ENCODE data around the gene AFDN. TPM values are rescaled to one million over a fixed set of nuclear protein-coding genes. Genes with fewer than 3 reads are reported as not detected.

The AFDN gene
- total RNA-seq, 2 experiments from 2014 or later = 39.0 to 39.3 TPM

DNA sequence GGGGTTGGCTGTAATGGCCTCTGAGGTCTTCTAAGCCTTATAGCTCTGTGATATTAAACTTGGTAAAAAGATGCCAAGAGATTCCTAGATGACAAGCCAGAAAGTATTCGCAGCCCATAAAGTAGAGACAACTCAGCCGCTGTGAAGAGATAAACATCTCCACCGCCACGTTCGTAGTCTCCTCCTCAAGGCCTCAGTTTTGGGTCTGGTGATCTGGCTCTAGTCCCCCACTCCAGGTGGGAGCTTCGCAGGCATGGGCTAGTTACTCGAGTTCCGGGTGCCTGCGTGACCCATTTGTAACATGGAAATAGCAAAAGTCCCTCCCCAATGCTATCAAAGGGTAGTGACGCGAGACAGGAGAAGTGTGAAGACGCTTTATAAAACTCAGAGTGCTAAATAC, 28.3 kb upstream of the AFDN start:
- Mint-ChIP-seq H3K4me3 (no peak overlapping the region), H3K36me3 (no peaks in the 10 kb centered on the region), H3K27ac (no peak overlapping the region), H3K9me3 (no peaks in the 10 kb centered on the region), H3K4me1 (ENCODE audit: low read depth) (peaks cover 10% of the 10 kb centered on the region), H3K27me3 (peaks cover 65% of the 10 kb centered on the region)
- ChIA-PET POLR2A (no interaction called here), CTCF (no interaction called here)
- DNase-seq = no peak
- intact Hi-C loops (cut with micrococcal nuclease) = no loop called here

GRCh38 chr6:167799033-167799821, 27.5 kb upstream of the AFDN start:
- peaks cover 10% of the 10 kb centered on the region for H3K4me1 Mint-ChIP-seq (ENCODE audit: low read depth)
- CTCF ChIA-PET = no interaction called here
- POLR2A ChIA-PET = no interaction called here
- peaks cover 60% of the 10 kb centered on the region for H3K27me3 Mint-ChIP-seq
- no peak overlapping the region for H3K4me3 Mint-ChIP-seq
- intact Hi-C loops (cut with micrococcal nuclease) = no loop called here
- no peak overlapping the region for H3K27ac Mint-ChIP-seq
- no peaks in the 10 kb centered on the region for H3K9me3 Mint-ChIP-seq
- H3K36me3 Mint-ChIP-seq = no peaks in the 10 kb centered on the region
- no peak for DNase-seq

- ChIA-PET POLR2A (no interaction called here), CTCF (interaction anchor here (0.5 kb wide), 1 partner anchor 88 kb away, joined by 3 read pairs; no protein-coding TSS in a partner anchor)
- intact Hi-C loops (cut with micrococcal nuclease) = no loop called here
- no peak for DNase-seq
- Mint-ChIP-seq H3K27me3 (peaks cover 55% of the 10 kb centered on the region), H3K36me3 (no peaks in the 10 kb centered on the region), H3K4me3 (no peak overlapping the region), H3K4me1 (ENCODE audit: low read depth) (peaks cover 8% of the 10 kb centered on the region), H3K27ac (no peak overlapping the region), H3K9me3 (no peaks in the 10 kb centered on the region)
Measured at GRCh38 chr6:167800549-167800948, 26.2 kb upstream of the AFDN start.

DNA sequence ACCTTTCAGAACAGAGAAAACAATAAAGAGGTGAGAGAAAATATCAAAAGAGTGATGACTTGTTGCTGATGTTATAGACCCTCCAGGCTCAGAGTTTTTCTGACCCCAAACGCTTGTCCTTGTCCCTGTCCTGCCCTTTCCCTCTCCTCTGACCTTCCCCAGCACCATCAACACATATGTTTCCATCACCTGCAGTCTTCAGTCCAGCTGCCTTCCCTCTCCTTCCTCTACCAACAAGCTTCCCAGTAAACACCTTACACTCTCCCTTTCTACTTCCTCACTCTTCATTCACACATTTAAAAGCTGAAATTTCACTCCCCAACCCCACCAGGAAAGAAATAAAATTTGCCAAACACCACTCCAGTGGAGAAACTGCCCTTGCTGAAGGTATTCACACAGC, 25.4 kb upstream of the AFDN start:
- ChIA-PET POLR2A (no interaction called here), CTCF (no interaction called here)
- H3K4me3 Mint-ChIP-seq = no peak overlapping the region
- H3K36me3 Mint-ChIP-seq = no peaks in the 10 kb centered on the region
- no peaks in the 10 kb centered on the region for H3K9me3 Mint-ChIP-seq
- intact Hi-C loops (cut with micrococcal nuclease) = no loop called here
- H3K27ac Mint-ChIP-seq = no peak overlapping the region
- peaks cover 51% of the 10 kb centered on the region for H3K27me3 Mint-ChIP-seq
- DNase-seq = no peak
- H3K4me1 Mint-ChIP-seq (ENCODE audit: low read depth) = peaks cover 7% of the 10 kb centered on the region

DNA sequence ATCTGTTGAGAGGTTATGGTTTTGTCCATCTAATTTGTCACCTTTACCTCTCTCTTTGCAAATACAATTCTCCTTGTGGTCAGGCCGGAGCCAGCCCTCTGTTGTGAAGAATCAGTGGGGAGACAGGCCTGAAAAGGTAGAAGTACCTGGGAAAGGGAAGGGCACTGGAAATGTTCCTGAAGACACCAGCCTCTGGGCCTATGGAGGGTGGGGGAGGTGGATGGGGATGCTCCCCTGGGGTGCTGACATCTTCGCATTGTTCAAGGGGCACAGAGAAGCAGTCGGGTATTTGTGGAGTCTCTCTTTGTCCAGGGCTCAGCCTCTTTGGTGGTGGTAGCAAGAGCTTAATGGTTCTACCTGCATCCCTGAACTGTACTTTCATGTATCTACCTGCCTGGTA, 24.4 kb upstream of the AFDN start:
- Mint-ChIP-seq H3K27me3 (peaks cover 47% of the 10 kb centered on the region), H3K4me1 (ENCODE audit: low read depth) (peaks cover 3% of the 10 kb centered on the region), H3K27ac (no peak overlapping the region), H3K9me3 (no peaks in the 10 kb centered on the region), H3K4me3 (no peak overlapping the region), H3K36me3 (no peaks in the 10 kb centered on the region)
- CTCF ChIA-PET = no interaction called here
- intact Hi-C loops (cut with micrococcal nuclease) = no loop called here
- DNase-seq = no peak
- POLR2A ChIA-PET = no interaction called here

DNA sequence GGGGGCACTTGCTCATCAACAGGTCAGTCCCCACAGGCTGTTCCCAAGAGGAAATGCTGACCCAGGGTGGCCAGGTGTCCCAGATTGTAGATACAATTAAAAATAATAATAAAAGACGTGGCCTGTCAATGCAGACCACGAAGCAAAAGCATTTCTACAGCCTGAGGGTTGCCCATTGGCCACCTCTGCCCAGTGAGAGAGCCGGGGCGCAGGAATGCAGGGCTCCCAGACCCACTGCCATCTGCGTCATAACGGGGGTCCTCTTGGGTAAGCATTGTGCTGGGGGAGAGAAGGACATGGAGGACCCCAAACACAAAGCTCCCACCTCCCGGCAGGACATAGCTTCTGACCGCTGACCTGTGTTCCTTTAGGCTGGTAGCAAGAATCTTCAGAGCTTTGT, 22.9 kb upstream of the AFDN start:
- intact Hi-C loops (cut with micrococcal nuclease) = no loop called here
- H3K4me1 Mint-ChIP-seq (ENCODE audit: low read depth) = peaks cover 1% of the 10 kb centered on the region
- H3K36me3 Mint-ChIP-seq = no peaks in the 10 kb centered on the region
- H3K9me3 Mint-ChIP-seq = no peaks in the 10 kb centered on the region
- no peak overlapping the region for H3K4me3 Mint-ChIP-seq
- DNase-seq = no peak
- CTCF ChIA-PET = interaction anchor here (1.1 kb wide), 1 partner anchor 76 kb away, joined by 3 read pairs; no protein-coding TSS in a partner anchor
- POLR2A ChIA-PET = no interaction called here
- peaks cover 39% of the 10 kb centered on the region for H3K27me3 Mint-ChIP-seq
- H3K27ac Mint-ChIP-seq = no peak overlapping the region

DNA sequence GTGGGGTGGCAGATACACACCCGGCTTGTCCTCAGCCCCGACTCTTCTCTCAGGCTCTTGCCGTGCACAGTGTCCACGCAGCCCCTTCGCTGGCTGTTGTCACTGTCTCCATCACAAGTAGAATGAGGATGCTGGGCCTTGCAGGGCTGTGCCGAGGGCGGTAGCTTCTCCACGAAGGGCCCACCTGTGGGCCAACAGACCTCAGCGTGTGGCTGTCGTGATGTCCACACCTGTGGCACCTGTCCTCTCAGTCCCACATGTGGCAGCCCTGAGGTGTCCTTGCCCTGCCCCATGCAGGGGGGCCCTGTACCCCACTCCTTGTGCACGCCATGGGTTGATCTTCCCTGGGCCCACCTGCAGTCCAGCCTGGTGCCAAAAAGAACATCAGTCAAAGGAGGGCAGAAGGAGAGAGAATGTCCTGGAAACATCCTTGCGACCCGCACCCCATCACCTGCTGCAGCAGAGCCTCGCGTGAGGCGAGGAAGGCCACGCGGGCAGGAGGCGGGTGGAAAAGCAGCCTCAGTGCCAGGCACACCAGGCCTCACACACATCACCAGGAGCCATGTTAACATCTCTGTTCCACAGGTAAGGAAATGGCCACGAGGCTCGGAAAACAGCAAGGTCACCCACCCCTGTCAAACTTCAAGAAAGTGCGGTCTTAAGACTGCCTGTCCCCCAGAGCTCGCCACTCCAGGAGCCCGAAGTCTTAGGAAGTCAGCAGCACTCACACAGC, 22.3 kb upstream of the AFDN start:
- Mint-ChIP-seq H3K4me1 (ENCODE audit: low read depth) (peaks cover 1% of the 10 kb centered on the region), H3K4me3 (no peak overlapping the region), H3K36me3 (no peaks in the 10 kb centered on the region), H3K27me3 (peaks cover 39% of the 10 kb centered on the region), H3K27ac (no peak overlapping the region), H3K9me3 (no peaks in the 10 kb centered on the region)
- no peak for DNase-seq
- intact Hi-C loops (cut with micrococcal nuclease) = no loop called here
- ChIA-PET CTCF (interaction anchor here (1.1 kb wide), 1 partner anchor 75 kb away, joined by 3 read pairs; no protein-coding TSS in a partner anchor), POLR2A (no interaction called here)

DNA sequence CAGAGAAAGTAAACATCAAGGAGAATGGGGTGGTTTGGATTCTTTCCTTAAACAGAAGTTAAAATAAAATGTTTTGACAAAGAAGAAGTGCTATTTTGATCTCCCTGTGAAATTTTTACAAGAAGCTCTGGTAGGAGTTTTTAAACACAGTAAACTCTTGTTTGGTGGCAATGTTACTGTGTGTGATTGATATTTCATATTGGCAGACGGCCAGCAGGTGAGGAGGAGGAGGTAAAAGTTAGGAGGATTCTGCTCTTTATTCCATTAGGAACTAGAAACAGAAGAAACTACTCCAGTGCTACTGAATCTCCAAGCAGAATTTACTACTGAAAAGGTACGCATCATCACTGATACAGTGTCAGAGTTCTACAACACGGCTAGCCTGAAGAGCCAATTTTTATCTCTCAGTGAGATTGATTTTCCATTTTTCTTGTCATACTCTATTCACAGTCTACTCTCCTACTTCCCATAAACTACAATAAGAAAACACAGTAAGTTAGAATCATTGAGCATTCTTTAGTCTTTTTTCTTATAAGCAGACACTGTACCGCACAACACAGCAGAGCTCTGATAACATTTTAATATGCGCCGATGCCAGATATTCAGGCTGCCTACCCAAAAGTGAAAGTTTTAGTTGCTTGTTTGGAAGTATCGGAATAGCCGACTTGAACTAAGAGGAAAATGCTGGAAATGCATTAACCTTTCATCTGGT, 21.2 kb upstream of the AFDN start:
- no peak overlapping the region for H3K27ac Mint-ChIP-seq
- H3K36me3 Mint-ChIP-seq = no peaks in the 10 kb centered on the region
- H3K4me3 Mint-ChIP-seq = no peak overlapping the region
- ChIA-PET POLR2A (no interaction called here), CTCF (no interaction called here)
- peaks cover 36% of the 10 kb centered on the region for H3K27me3 Mint-ChIP-seq
- H3K4me1 Mint-ChIP-seq (ENCODE audit: low read depth) = peaks cover 1% of the 10 kb centered on the region
- no peak for DNase-seq
- no peaks in the 10 kb centered on the region for H3K9me3 Mint-ChIP-seq
- intact Hi-C loops (cut with micrococcal nuclease) = no loop called here

DNA sequence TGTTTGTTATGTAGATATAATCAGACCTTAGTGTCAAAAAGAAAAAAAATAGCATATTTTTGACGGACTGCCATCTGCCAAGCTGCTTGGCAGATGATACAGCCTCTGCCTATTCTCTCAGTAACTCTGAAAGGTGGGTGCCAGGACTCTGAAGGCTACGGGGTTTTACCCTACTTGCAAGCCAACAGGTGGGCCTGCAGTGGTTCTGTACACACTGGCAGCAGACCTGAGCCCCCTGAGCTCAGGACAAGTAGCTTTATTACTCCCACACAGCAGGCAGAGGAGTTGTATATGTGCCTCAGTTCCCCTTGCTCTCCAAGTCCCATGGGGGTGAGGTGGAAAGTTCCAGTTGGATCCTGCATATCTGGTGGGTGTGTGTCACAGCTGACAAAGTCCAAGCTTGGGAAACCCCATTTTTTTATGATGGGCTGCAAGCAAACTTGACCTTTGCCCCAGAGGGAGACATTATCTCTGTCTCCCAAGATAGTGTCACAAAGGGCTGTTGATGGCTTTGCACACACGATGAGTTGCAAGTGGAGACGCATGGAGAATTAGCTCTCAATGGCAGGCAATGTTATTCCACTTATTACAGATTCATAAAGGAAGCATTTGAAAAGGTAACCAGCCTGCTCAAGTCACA, 20.5 kb upstream of the AFDN start:
- no peaks in the 10 kb centered on the region for H3K36me3 Mint-ChIP-seq
- H3K27me3 Mint-ChIP-seq = peaks cover 39% of the 10 kb centered on the region
- CTCF ChIA-PET = no interaction called here
- DNase-seq = no peak
- POLR2A ChIA-PET = no interaction called here
- no peak overlapping the region for H3K27ac Mint-ChIP-seq
- H3K4me1 Mint-ChIP-seq (ENCODE audit: low read depth) = peaks cover 1% of the 10 kb centered on the region
- H3K9me3 Mint-ChIP-seq = no peaks in the 10 kb centered on the region
- intact Hi-C loops (cut with micrococcal nuclease) = no loop called here
- H3K4me3 Mint-ChIP-seq = no peak overlapping the region

DNA sequence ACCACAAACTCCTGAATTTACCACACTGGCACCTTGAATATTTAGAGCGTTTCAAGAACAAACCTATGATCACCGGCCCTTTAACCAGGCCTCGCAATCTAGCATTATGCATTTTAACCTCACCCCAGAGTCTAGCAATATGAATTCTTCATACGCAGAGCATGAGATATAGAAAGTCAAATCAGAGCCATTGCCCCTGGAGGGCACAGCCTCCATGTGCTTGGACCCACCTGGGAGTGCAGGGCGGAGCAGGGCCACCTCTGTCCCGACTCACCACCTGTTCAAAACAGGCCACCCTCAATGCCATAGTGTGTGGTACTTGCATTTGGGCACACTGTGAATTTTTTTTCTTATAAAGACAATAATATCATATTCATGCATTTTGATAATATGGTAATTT, 19.5 kb upstream of the AFDN start:
- no peaks in the 10 kb centered on the region for H3K36me3 Mint-ChIP-seq
- no peak overlapping the region for H3K4me3 Mint-ChIP-seq
- intact Hi-C loops (cut with micrococcal nuclease) = no loop called here
- H3K27me3 Mint-ChIP-seq = peaks cover 37% of the 10 kb centered on the region
- H3K4me1 Mint-ChIP-seq (ENCODE audit: low read depth) = peaks cover 1% of the 10 kb centered on the region
- no peak for DNase-seq
- POLR2A ChIA-PET = no interaction called here
- no peak overlapping the region for H3K27ac Mint-ChIP-seq
- H3K9me3 Mint-ChIP-seq = no peaks in the 10 kb centered on the region
- CTCF ChIA-PET = no interaction called here

DNA sequence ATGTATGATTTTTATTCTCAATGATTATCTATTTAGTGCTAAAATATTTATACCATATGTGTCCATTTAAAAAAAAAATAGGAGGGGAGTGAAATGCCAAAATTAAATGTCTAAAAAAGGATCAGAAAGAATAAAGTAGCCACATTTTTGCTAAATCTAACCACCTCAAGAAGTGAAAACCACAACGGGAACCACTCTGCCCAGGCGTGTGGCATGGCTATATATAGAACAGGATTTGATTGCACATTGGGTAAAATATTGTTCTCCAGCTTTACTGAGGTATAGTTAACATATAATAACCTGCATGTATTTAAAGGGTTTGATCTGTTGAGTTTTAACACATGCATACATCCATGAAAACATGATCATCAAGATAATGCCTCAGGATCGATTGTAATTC, 19.0 kb upstream of the AFDN start:
- no peak for DNase-seq
- H3K27ac Mint-ChIP-seq = no peak overlapping the region
- intact Hi-C loops (cut with micrococcal nuclease) = no loop called here

GRCh38 chr6:167811040-167811439, 15.7 kb upstream of the AFDN start:
- ChIA-PET POLR2A (no interaction called here), CTCF (no interaction called here)
- Mint-ChIP-seq H3K4me1 (ENCODE audit: low read depth) (peaks cover 1% of the 10 kb centered on the region), H3K27ac (no peak overlapping the region), H3K36me3 (no peaks in the 10 kb centered on the region), H3K9me3 (no peaks in the 10 kb centered on the region), H3K27me3 (peaks cover 25% of the 10 kb centered on the region), H3K4me3 (no peak overlapping the region)
- DNase-seq = no peak
- intact Hi-C loops (cut with micrococcal nuclease) = no loop called here

More for the DNA sequence above, 19.0 kb upstream of the AFDN start:
- POLR2A ChIA-PET = no interaction called here
- no peaks in the 10 kb centered on the region for H3K9me3 Mint-ChIP-seq
- H3K4me3 Mint-ChIP-seq = no peak overlapping the region
- H3K4me1 Mint-ChIP-seq (ENCODE audit: low read depth) = peaks cover 1% of the 10 kb centered on the region
- H3K27me3 Mint-ChIP-seq = peaks cover 33% of the 10 kb centered on the region
- no peaks in the 10 kb centered on the region for H3K36me3 Mint-ChIP-seq
- CTCF ChIA-PET = no interaction called here

Measured in activated CD4-positive, alpha-beta memory T cell treated with anti-CD3 and anti-CD28 coated beads for 36 hours (primary cell).